HG03095 (cell line): ENCODE data around the gene SOX6.
"Not testable (repeated sequence)": the region's sequence is repeated elsewhere in the genome, so short reads cannot be mapped to it uniquely, and the experiment has no call there.

Experiments used
- ATAC-seq: cut with Tn5 transposase; IDR thresholded peaks from one replicate; pipeline ENCODE4 v1.9.1; 2021; ENCODE audit warnings: moderate library complexity; ENCODE audit not compliant: unreplicated experiment

SOX6 gene

DNA sequence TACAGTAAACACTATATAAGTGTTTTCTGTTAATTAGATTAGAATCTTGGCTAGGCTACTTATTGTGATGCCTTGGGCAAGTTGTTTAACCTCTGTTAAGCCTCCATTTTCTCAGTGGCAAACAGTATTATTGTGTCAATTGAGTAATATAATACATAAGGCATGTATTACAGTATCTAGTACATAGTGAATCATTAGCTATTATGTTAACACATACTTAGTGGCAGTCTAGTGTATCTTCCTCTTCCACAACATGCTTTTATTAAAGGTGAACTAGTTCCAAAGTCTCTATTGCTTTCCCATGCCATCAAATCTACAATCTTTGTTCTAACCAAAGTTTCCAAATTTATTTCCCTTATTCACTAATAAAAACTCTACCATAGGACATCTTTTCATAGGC, 200.9 kb downstream of the SOX6 start:
- no peak for ATAC-seq

- no peak for ATAC-seq
Observed at GRCh38 chr11:16154715-16155396, 201.5 kb downstream of the SOX6 start.

DNA sequence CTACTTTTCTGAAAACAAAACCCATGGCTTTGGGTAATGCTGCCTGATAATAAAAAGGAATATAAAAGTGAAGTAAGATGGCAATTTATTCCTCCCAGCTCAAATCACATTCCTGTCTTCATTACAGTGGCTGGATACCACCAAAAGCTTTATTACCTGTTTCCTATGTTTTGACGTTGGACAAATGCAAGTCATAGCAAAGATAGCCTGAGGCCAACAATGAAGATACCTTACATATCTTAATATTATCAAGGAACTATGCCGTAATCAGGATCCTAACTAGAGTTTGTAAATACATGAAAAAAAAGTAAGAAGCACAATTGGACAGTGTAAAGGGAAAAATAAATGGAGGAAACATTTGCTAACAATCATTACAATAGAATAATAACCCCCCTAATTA, 202.4 kb downstream of the SOX6 start:
- no peak for ATAC-seq

DNA sequence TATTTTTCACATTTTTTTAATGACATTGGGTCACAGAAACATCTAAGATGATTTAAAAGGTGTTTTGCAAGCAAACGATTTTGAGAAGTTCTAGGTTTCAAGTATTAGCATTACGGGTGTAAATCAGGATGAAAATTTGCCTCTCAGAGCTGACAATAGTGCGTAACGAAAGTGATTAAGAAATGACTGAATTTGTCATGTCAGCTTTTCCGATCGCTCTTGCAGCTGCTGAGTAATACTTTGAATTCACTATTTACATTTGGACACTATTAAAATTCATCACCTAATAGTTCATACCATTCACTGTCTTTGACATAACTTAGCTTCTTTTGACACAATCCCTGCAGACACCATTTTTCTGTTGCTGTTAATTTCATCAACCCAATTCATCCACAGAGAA, 205.2 kb downstream of the SOX6 start:
- ATAC-seq, result no peak

- ATAC-seq, result no peak
Observed at GRCh38 chr11:16149476-16149875, 206.9 kb downstream of the SOX6 start.

- ATAC-seq, result no peak
Observed at GRCh38 chr11:16148301-16148931, 207.9 kb downstream of the SOX6 start.

DNA sequence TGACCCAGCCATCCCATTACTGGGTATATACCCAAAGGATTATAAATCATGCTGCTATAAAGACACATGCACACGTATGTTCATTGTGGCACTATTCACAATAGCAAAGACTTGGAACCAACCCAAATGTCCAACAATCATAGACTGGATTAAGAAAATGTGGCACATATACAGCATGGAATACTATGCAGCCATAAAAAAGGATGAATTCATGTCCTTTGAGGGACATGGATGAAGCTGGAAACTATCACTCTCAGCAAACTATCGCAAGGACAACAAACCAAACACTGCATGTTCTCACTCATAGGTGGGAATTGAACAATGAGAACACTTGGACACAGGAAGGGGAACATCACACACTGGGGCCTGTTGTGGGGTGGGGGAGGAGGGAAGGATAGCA, 209.4 kb downstream of the SOX6 start:
- not testable (repeated sequence) for ATAC-seq

GRCh38 chr11:16141614-16142013, 214.7 kb downstream of the SOX6 start:
- not testable (repeated sequence) for ATAC-seq

DNA sequence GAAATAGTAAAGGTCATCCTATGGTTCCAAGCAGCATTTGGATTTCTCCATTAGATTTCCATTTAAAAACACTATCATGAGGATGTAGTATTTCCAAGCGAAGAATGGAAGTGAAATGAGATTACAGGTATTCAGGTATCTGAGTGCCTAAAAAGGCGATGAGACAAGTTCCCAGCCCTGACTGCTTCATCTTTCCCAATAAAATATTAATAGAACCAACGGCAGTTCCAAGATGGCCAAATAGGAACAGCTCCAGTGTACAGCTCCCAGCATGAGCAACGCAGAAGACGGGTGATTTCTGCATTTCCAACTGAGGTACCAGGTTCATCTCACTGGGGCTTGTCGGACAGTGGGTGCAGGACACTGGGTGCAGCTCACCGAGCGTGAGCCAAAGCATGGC, 215.2 kb downstream of the SOX6 start:
- ATAC-seq, result not testable (repeated sequence)

GRCh38 chr11:16136792-16137390, 219.5 kb downstream of the SOX6 start:
- ATAC-seq, result no peak

GRCh38 chr11:16133867-16134266, 222.5 kb downstream of the SOX6 start:
- ATAC-seq, result no peak

DNA sequence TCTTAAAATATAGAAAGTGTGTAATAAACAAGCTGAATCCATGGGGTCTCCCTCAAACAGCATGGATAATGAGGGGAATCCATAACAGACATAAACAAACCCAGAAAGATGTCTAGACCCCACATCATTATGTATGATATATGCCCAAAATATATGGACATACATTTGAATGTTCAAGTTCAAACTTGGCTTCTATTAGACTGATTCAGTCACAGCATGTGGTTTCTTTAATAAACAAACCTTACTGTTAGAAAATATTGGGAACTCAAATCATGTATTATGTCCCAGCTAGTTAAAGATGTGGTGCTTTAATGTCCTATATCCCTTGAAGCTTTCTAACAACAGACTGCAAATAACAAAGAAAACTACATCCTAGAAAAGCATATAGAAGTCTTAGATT, 228.6 kb downstream of the SOX6 start:
- no peak for ATAC-seq

DNA sequence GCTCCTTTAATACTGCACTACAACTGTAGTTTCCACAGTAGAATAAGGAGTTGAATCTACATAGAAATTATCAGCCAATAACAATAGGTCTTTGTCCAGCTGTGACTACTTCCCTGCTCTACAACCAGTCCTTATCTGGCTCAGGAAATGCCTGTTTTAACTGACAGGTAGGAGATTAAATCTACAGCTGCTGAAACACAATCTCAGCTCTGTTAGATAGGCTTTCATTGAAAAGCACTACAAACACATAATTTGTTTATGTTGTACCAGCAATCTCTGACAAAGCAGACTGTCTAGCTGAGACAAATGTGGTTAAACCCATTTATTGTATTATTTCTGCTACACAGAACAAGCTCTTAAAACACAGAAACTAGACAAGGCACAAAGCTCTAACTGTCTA, 230.0 kb downstream of the SOX6 start:
- no peak for ATAC-seq

DNA sequence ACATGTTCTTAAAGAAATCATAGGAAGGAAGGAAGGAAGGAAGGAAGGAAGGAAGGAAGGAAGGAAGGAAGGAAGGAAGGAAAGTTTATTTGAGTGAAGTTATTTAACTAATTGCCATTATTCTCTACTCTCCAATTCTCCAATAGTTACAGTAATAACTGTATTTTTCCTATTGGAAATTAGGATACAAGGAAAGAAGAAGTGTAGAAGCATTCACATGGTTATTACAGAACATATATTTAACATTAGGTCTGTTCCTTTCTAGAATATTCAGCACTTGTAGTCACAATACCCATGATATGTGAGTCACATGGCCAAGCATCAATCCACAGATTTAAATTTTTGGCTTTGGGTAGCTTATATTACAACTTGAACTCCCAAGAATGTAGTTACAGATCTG, 230.6 kb downstream of the SOX6 start:
- ATAC-seq, result no peak

DNA sequence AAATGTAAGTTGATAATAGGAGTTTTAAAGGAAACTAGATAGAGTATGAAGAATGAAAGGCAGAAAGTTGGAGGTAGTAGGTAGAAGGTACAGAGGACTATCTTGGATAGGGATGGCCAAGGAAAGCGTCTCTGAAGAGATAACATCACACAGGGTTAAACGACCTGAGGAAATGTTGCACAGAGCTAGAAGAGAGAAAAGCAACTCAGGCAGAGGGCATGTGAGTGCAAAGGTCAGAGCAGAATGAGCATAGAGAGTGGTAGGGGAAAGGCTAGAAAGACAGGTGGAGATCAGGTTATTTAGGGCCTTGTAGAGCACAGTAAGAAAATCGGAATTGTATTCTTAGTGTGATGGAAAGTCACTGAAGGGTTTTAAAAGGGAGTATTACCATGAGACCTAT, 232.0 kb downstream of the SOX6 start:
- no peak for ATAC-seq

DNA sequence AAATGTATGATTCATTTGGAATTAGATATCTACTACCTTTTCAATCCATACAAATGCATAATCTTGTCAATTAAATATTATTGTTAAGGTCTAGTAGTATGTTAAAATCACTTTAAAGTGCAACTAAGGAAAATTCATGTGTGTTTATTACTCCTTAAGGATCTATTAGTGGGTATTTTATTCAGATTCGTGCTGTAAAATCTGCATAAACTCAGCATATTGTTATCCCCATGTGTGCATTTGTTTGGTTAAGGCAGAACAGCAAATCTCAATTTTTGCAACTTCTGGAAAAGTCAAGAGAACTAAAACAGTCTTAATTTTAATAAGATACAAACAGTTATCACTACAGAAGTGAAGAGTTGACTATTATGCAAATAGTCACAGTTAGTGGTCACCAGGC, 234.5 kb downstream of the SOX6 start:
- ATAC-seq, result no peak

DNA sequence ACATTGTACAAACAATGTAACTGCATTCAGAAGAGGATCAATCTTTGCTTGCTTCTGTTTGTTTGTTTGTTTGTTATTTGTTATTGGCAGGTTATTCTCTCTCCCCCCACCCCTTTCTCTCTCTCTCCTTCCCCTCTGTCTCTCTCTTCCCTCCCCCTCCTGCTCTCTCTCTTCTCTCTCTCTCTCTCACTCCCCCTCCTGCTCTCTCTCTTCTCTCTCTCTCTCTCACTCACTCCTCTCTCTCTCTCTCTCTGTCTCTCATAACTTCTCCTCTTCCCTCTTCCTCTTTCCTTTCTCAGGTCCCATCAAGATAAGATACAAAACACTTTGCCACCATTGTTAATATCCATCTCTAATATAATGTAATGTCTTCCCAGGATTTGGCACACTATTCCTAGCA, 236.3 kb downstream of the SOX6 start:
- no peak for ATAC-seq

DNA sequence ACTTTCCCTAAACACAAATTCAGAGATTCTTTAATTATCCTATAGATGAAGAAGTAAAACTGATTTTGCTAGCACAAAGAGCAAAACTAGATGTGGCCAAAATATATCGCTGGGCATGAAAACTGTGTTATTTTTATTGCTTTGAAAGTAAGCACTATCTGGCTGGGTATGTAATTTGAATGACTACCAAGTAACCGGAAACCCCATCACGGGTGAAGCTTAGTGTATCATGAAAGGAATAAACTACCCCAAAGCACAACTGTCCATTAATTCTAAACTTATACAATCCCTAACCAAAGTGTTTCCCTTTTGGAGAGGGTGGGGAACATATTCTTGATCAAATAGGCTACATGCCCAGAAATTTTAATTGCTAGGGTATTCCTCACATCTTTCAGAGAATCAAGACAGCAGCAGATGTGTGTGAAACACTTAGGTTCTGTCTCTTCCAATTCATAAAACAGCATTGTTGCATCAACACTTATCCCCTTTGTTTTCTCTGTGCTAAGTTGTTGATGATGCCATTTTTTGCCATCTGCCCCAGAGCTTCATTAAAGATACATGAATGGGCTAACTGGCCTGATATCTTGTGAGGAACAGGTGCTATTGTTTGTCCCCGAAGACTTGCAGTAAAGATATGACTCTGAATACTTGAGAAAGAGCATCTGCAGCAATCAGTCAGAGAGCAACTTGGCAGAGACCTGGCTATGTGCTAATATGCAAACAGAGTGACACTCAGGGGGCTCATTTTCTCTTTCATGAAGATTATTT, 238.2 kb downstream of the SOX6 start:
- no peak for ATAC-seq

DNA sequence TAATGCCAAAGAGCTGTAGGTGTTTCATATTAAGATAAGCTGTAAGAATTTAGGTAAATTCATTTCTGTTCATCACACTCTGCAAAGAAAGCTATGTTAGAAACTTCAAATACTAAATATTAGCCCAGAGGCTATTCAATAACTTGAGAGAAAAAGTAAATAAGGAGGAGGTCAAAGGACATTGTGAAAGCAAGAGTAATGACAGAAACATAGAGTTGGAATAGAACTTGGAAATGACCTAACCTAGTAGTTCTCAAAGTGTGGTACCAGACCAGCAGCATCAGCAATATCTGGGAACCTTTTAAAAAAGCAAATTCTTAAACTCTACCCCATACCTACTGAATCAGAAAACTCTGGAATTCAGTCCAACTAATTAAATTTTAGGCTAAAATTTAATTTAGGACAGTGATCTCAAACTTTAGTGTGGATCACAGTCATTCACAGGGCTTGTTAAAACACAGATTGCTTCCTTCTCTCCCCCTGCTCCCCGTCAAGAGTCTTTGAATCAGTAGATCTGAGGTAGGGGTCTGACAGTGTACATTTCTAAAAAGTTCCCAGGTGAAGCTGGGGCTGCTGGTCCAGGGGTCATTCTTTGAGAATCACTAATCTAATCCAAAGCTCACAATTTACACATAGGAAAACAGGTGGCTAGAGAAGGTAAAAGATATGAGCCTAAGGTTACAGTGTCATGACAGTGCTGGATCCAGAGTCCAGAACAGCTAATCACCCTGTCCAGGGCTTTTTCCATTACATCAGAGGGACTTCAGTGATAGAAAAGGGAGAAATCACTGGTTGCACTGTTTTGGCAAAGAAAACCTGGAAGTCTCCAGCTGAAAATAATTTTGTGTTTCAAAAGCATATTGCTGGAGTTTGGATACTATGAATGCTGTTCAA, 241.1 kb downstream of the SOX6 start:
- no peak for ATAC-seq

GRCh38 chr11:16114431-16114830, 241.9 kb downstream of the SOX6 start:
- ATAC-seq, result no peak

DNA sequence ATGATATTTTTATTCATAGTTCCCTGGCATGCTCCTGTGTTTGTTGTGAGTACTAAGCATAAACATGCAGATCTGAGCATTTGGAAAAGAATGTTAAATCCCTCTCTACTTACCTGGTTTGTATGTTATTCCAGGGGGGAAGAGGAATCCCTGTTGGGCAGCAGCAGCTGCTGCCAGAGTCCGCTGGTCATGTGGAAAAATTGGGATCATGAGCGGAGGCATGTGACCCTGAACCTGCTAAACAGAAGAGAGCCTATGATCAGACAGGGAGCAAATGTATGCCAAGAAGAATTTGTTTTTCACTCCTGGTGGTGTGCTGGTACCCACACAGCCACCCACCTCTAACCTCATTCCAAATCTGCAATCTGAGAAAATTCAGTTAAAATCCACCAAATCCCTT, 244.7 kb downstream of the SOX6 start:
- ATAC-seq, result no peak
